Keratinocyte (primary cell): ENCODE data around the gene HNRNPU. TPM values are rescaled to one million over a fixed set of nuclear protein-coding genes. Genes with fewer than 3 reads are reported as not detected.

ENCODE experiments used
- DNase-seq: peaks from one replicate; pipeline ENCODE4 v3.0.0-alpha.2; 2011; ENCODE audit warnings: low read depth, missing footprints, low spot score
- FAIRE-seq: peaks from 2 replicates; lab custom pipeline; 2011; peaks lifted over from hg19 to GRCh38; lab: Jason Lieb, UNC
- H2AFZ ChIP-seq: 2 replicates; pipeline ENCODE4 v1.6.0; 2012; ENCODE audit warnings: low read length, control low read depth, inconsistent platforms; ENCODE audit not compliant: control insufficient read depth
- H3K27ac ChIP-seq: 2 replicates; pipeline ENCODE4 v1.5.1; 2011; ENCODE audit warnings: low read length; ENCODE audit not compliant: control insufficient read depth, insufficient read depth
- H3K27me3 ChIP-seq: 3 replicates; pipeline ENCODE4 v1.6.0; 2011; ENCODE audit warnings: low read length; ENCODE audit not compliant: control insufficient read depth, insufficient read depth; ENCODE audit errors: extremely low read depth
- H3K36me3 ChIP-seq, 2 experiments: 2 replicates in 1 of 2; 3 replicates in 1 of 2; pipeline ENCODE4 v1.5.1; 2011; ENCODE audit warnings: low read length in 2 of 2, mild to moderate bottlenecking in 1 of 2; ENCODE audit not compliant: control insufficient read depth in 2 of 2, insufficient read depth in 2 of 2; ENCODE audit errors: extremely low read depth in 1 of 2
- H3K4me1 ChIP-seq: 3 replicates; pipeline ENCODE4 v1.5.1; 2011; ENCODE audit warnings: low read length; ENCODE audit not compliant: control insufficient read depth, insufficient read depth; ENCODE audit errors: extremely low read depth
- H3K4me2 ChIP-seq: 3 replicates; pipeline ENCODE4 v1.6.0; 2011; ENCODE audit warnings: low read depth, low read length; ENCODE audit not compliant: control insufficient read depth, insufficient read depth; ENCODE audit errors: extremely low read depth
- H3K4me3 ChIP-seq, 3 experiments: fragments of 200-600 bp in 1 of 3; sonication (generic) in 1 of 3; 2 replicates in 2 of 3; 3 replicates in 1 of 3; pipeline ENCODE4 v1.5.1; 2011 to 2016; ENCODE audit warnings: low read length in 3 of 3, mild to moderate bottlenecking in 3 of 3, control low read depth in 2 of 3, inconsistent platforms in 1 of 3, low read depth in 1 of 3, mixed read lengths in 1 of 3, mixed run types in 1 of 3, moderate library complexity in 1 of 3; ENCODE audit not compliant: control insufficient read depth in 2 of 3, insufficient read depth in 2 of 3; ENCODE audit errors: extremely low read depth in 1 of 3
- H3K79me2 ChIP-seq: 2 replicates; pipeline ENCODE4 v1.6.0; 2012; ENCODE audit warnings: low read length; ENCODE audit not compliant: control insufficient read depth, insufficient read depth
- H3K9ac ChIP-seq: 3 replicates; pipeline ENCODE4 v1.6.0; 2011; ENCODE audit warnings: low read length; ENCODE audit not compliant: control insufficient read depth, insufficient read depth; ENCODE audit errors: extremely low read depth
- H3K9me1 ChIP-seq: 3 replicates; pipeline ENCODE4 v1.6.0; 2011; ENCODE audit warnings: low read length; ENCODE audit not compliant: control insufficient read depth, insufficient read depth; ENCODE audit errors: extremely low read depth
- H3K9me3 ChIP-seq: 2 replicates; pipeline ENCODE4 v1.5.1; 2012; ENCODE audit warnings: low read depth, low read length; ENCODE audit not compliant: control insufficient read depth
- H4K20me1 ChIP-seq: 3 replicates; pipeline ENCODE4 v1.6.0; 2011; ENCODE audit warnings: low read length; ENCODE audit not compliant: control insufficient read depth, insufficient read depth; ENCODE audit errors: extremely low read depth
- CTCF ChIP-seq, 3 experiments: IDR thresholded peaks in 1 of 3; conservative IDR thresholded peaks in 1 of 3; optimal IDR thresholded peaks in 1 of 3; 2 replicates in 2 of 3; 3 replicates in 1 of 3; pipeline versions ENCODE3 to v1.5.1; 2011; ENCODE audit warnings: low read length in 3 of 3, mild to moderate bottlenecking in 3 of 3, moderate library complexity in 2 of 3, control low read depth in 1 of 3, inconsistent platforms in 1 of 3; ENCODE audit not compliant: insufficient read depth in 2 of 3; ENCODE audit errors: extremely low read depth in 1 of 3
- EZH2 ChIP-seq: IDR thresholded peaks from one replicate; pipeline ENCODE4 v1.6.1; 2012; ENCODE audit warnings: inconsistent platforms, mild to moderate bottlenecking, low read length, moderate library complexity
- dilution Hi-C: fragments of 300-500 bp; cut with MboI; formaldehyde crosslinking; loops from one replicate; pipeline ENCODE4 v1.7.0; 2020; ENCODE audit warnings: low sequenced_read_pairs; ENCODE audit not compliant: extremely low pct_ligation_motif_present
- polyA plus RNA-seq, 5 experiments: library from polyadenylated mRNA; depleted of rRNA in 3 of 5; stranded (reverse) in 3 of 5; stranded (forward) in 1 of 5; unstranded in 1 of 5; fragments of >200 nt; gene quantifications; 1 replicate in 1 of 5; 2 replicates in 3 of 5; 3 replicates in 1 of 5; pipeline versions ENCODE4 v1.2.1 to v1.2.3, GENCODE V29; 2011 to 2012; ENCODE audit warnings: missing spikeins in 2 of 5, low read depth in 1 of 5, low replicate concordance in 1 of 5

The HNRNPU gene
- polyA plus RNA-seq, 1 donor (not counting 4 experiments of a cell fraction or from before 2014, with no cell fraction given): 220 TPM

GRCh38 chr1:244844155-244845121, 19.9 kb downstream of the HNRNPU start:
- H3K4me1 ChIP-seq: no peaks in the 10 kb centered on the region
- FAIRE-seq (no peak), DNase-seq (no peak)
- no peaks in the 10 kb centered on the region for H3K9me1 ChIP-seq
- peaks cover 21 to 31% of the 10 kb centered on the region in 2 experiments for H3K36me3 ChIP-seq
- H3K27ac ChIP-seq: no peak overlapping the region
- dilution Hi-C loops: no loop called here
- no peak overlapping the region for H3K4me3 ChIP-seq
- no peak overlapping the region for H3K9ac ChIP-seq
- H4K20me1 ChIP-seq: no peaks in the 10 kb centered on the region
- H3K4me2 ChIP-seq: no peak overlapping the region
- TF ChIP-seq EZH2: no peak
- TF ChIP-seq CTCF (optimal IDR thresholded peaks at IDR 0.05 in 1 of 3, IDR thresholded peaks at IDR 0.05 in 1 of 3, conservative IDR thresholded peaks at IDR 0.05 in 1 of 3; ENCODE audit: extremely low read depth in 1 of 3, insufficient read depth in 2 of 3, low read length in 3 of 3): no peak
- no peaks in the 10 kb centered on the region for H3K9me3 ChIP-seq
- H2AFZ ChIP-seq: no peak overlapping the region
- no peaks in the 10 kb centered on the region for H3K27me3 ChIP-seq
- peaks cover 35% of the 10 kb centered on the region for H3K79me2 ChIP-seq

GRCh38 chr1:244843148-244843978, 21.0 kb downstream of the HNRNPU start:
- peaks cover 22 to 30% of the 10 kb centered on the region in 2 experiments for H3K36me3 ChIP-seq
- no peak for FAIRE-seq
- TF ChIP-seq CTCF (optimal IDR thresholded peaks at IDR 0.05 in 1 of 3, IDR thresholded peaks at IDR 0.05 in 1 of 3, conservative IDR thresholded peaks at IDR 0.05 in 1 of 3; ENCODE audit: extremely low read depth in 1 of 3, insufficient read depth in 2 of 3, low read length in 3 of 3) (no peak), EZH2 (no peak)

More at GRCh38 chr1:244843148-244843978, 21.0 kb downstream of the HNRNPU start:
- H3K4me3 ChIP-seq: no peak overlapping the region
- H3K79me2 ChIP-seq: peaks cover 40% of the 10 kb centered on the region
- H3K9ac ChIP-seq: no peak overlapping the region
- no peaks in the 10 kb centered on the region for H4K20me1 ChIP-seq
- H3K27ac ChIP-seq: no peak overlapping the region
- no peak for DNase-seq
- H2AFZ ChIP-seq: no peak overlapping the region
- no peak overlapping the region for H3K4me2 ChIP-seq
- dilution Hi-C loops: no loop called here
- H3K9me3 ChIP-seq: no peaks in the 10 kb centered on the region
- H3K27me3 ChIP-seq: no peaks in the 10 kb centered on the region
- no peaks in the 10 kb centered on the region for H3K4me1 ChIP-seq
- no peaks in the 10 kb centered on the region for H3K9me1 ChIP-seq
